NCI-H2196 treated with DMSO at 0.1 percent for 48 hours (cell line): ENCODE measurements around the gene APCDD1.
"Not testable (repeated sequence)": the region's sequence is repeated elsewhere in the genome, so short reads cannot be mapped to it uniquely, and the experiment has no call there.

ENCODE experiments used
- DNase-seq: peaks from one replicate; lab custom pipeline; 2025; ENCODE audit not compliant: unreplicated experiment; lab: John Stamatoyannopoulos, UW

APCDD1 gene

DNA sequence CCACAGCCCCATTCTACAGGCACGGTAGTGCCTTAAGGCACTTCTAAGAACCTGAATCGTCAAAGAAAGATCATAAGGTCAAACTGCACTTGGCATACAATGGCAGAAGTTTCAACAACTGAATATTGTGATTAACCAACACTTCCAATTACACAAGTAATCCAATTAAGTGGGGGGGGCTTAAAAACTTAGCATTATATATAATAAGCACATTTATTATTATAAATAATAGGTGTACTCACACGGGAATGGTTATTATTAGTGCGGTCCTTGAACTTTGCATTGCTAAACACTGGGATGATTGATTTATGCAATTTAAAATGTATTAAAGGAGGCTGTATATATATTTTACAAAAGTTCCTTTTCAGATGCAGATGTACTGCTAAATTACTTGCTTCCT lies 7.6 kb downstream of the APCDD1 start:
- DNase-seq = no peak

- no peak for DNase-seq
Observed at GRCh38 chr18:10462597-10462996, 8.2 kb downstream of the APCDD1 start.

- no peak for DNase-seq
Observed at GRCh38 chr18:10463096-10463495, 8.7 kb downstream of the APCDD1 start.

DNA sequence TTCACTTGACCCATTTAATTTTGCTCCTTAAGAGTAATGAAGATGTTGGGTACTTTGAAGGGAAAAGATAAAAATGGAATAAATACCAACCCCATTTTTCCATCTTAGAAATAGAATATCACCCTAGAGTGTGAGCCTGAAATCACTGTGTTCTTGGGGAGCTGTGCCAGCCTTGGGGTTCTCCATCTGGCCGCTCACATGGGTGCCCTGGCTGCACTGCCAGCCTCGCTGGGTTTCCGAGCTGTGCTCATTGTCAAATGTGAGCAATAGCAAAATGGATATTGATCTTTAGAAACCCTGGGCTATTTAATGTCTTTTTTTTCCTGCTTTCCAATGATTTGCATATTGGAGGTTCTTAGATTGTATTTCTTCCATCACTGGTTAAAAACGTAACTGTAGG lies 9.3 kb downstream of the APCDD1 start:
- no peak for DNase-seq

DNA sequence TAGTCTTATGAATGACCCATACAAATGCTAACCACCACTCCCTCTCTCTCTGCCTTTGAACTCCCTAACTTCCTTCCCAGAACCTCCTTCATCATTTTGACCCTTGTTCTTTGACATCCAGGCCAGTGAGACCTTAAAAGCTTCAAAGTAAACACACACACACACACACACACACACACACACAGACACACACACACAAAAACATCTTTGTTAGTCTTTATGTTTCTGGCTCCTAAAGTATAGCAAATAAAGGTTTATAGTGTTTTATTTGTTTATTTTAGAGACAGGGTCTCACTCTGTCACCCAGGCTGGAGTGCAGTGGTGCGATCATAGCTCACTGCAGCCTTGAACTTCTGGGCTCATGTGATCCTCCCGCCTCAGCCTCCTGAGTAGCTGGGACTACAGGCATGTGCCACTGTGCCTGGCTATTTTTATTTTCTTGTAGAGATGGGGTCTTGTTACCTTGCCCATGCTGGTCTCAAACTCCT lies 9.8 kb downstream of the APCDD1 start:
- DNase-seq = not testable (repeated sequence)

GRCh38 chr18:10465174-10465939 lies 10.9 kb downstream of the APCDD1 start:
- DNase-seq = no peak

- DNase-seq = no peak
Observed at GRCh38 chr18:10470429-10470828, 16.0 kb downstream of the APCDD1 start.

DNA sequence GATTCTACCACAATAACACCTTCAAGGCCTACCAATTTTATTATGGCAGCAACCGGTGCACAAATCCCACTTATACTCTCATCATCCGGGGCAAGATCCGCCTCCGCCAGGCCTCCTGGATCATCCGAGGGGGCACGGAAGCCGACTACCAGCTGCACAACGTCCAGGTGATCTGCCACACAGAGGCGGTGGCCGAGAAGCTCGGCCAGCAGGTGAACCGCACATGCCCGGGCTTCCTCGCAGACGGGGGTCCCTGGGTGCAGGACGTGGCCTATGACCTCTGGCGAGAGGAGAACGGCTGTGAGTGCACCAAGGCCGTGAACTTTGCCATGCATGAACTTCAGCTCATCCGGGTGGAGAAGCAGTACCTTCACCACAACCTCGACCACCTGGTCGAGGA lies 17.1 kb downstream of the APCDD1 start:
- DNase-seq = no peak

- no peak for DNase-seq
Observed at GRCh38 chr18:10473132-10473531, 18.7 kb downstream of the APCDD1 start.

DNA sequence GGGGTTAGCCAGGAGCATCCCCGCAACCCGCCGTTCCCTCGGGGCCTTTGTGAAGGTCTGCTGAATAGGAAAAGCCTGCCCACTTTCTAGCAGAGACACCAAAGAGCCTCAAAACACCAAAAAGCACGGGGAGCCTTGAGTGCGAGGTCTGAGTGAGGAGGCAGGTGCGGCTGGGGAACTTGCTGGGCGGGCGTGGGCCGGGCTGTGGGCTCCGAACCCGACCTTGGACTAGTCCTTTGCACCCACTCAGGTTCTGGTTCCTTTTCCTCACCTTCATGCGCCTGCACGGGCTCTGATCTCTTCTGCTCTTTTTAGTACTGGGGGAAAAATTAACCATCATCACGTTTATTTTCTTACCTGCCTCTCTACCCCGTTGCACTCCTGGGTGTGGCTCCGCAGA lies 19.9 kb downstream of the APCDD1 start:
- DNase-seq = no peak

GRCh38 chr18:10475276-10475653 lies 20.8 kb downstream of the APCDD1 start:
- no peak for DNase-seq

DNA sequence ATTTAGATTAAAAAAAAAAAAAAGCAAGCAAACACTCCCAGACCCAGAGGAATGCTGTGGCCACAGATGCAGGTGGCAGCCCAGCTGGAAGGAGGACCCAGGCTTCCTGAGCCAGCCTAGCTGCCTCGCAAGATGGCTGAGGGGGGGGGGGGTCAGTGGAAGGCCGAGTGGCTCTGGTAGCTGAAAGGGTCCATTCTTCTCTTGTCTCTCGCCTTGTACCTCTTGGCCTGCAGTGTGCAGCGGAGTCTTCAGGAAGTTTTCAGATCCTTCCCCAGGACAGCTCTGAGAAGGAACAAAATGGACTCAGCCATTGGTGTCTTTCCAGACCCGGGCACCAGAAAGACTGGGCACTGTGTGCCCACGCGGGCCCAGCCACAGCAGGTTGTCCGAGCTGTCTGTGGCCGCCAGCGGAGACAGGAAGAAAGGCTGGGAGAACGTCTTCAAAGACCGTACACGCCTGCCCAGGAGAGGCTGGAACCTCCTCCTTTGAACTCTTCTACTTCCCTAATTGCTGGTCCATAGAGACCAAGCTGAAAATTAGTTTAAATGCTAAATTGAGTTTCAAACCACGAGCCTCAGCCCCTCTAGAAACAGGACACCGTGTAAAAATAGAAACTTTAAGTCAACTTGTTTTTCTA lies 21.3 kb downstream of the APCDD1 start:
- no peak for DNase-seq

GRCh38 chr18:10476338-10476791 lies 21.9 kb downstream of the APCDD1 start:
- no peak for DNase-seq

DNA sequence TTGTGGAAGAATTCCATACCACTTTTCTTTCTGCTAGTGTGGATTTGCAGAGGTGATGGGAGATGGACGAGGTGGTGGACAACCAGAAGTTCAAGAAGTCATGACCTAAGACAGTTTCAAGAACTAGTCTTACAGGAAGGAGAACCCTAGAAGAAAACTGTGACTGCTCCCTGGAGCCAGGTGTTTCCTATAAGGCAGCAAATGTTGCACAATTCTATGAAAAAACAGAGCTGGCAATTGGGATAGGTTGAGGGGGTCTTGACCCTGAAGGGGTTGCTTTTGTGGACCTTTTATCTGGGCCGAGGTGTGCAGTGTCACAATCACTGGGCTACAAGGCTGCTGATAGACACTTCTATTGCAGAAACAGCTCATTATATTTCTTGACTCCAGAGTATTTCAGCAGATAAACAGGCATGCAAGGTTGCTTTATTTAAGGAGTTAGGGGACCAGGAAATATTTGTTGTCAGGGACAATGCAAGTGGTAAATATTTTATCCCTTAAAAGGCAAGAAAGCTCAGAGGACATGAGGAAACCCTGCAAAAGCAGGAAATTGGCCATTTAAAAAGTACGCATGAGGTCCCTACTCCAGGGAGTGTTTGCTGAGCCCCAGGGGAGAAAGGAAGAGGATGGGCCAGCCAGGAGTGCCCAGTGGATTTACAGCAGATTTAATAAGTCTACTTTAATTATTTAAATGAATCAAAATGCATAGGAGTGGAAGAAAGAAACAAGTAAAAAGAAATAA lies 22.9 kb downstream of the APCDD1 start:
- no peak for DNase-seq

- DNase-seq = no peak
Observed at GRCh38 chr18:10477863-10478260, 23.4 kb downstream of the APCDD1 start.

DNA sequence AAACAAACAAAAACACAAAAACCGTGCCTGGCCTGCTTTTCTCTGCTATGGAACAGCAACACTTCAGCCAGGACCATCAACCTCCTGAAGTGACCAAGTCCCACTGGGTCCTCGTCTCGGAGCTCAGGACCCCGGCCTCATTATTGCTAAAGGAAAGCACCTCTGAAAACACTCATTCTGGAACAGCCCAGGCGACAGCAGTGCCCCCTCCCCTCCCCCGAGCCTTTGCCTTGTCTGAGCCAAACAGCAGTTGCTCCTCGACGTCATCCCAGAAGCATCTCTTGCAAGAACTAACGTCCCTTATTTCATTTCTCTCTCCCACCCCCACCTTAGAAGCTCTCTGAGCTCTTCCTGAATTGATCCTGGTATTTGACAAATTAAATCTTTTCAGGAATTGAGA lies 27.4 kb downstream of the APCDD1 start:
- no peak for DNase-seq

DNA sequence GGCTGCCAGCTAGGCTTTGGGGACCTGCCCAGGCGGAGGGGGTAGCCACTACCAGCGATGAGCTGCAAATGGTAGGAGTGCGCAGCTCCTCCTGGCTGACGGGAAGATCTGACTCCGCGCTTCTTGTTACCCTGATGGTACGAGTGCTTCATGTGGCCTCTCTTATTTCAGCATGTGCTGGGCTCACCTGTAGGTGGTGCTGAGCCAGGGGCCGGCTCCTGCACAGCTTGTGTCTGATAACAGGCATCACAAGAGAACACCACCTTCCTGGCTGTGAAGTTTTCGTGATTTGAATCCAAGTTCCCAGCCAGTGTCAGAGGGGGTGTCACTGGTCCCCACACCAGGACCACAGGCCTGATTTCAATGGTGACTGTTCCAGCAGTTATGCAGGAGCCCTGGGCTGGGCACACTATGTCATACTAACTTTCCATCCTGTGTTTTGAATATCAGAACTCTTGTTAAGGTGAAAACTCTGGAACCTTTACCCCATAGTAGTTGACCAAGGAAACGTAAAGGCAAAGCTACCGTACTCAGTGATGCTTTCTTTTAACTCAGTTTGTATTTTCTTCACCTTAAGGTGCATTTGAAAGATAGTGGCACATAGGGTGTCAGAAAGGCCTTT lies 28.0 kb downstream of the APCDD1 start:
- no peak for DNase-seq

DNA sequence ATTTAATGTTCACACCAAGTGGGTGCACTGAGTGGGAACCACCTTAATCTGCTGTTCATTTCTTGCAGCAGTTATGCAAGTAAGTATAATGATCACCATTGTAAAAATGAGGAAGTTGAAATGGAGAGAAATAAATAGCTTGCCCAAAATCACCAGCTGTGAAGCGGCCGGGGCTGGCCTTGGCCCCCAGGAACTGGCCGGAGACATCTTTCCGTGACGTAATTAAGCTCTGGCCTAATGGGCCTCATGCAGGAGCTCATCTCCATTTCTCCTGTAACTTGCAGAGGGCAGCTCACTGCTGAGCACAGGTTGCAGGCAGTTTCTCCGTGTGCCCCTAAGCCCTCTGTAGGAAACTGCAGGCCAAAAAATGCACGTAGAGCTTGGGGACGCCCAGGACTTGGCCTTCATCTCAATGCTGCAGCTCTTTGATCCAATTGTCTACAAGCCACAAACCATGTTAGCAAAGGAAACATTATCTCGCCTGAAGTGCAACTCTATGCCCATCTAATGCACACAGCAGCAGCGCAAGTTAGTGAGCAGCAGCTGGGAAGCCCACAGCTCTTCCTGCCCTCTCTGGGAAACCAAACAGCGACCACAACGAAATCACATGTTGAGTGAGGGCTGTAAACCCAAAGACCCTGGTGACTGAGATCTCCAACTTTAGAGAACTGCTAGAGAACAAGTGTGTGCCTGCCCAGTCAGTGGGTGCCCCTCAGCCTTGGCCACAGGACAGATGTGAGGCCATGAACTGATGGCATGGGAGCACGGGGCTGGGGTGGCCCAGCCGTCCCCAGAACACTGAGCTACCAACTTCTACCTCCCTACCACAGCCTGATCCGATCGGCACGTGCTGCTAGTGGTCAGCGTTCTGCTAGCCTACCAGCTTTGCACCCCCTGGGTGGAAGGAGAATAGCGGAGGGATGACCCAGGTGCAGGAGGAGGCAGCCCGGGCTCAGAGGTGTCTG lies 28.8 kb downstream of the APCDD1 start:
- no peak for DNase-seq

DNA sequence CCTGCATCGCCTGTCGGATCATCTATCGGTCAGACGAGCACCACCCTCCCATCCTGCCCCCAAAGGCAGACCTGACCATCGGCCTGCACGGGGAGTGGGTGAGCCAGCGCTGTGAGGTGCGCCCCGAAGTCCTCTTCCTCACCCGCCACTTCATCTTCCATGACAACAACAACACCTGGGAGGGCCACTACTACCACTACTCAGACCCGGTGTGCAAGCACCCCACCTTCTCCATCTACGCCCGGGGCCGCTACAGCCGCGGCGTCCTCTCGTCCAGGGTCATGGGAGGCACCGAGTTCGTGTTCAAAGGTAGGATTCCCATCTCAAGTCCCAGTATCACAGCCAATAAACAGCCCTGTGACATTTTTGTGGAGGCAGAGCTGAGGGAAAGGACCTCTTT lies 31.0 kb downstream of the APCDD1 start:
- no peak for DNase-seq

DNA sequence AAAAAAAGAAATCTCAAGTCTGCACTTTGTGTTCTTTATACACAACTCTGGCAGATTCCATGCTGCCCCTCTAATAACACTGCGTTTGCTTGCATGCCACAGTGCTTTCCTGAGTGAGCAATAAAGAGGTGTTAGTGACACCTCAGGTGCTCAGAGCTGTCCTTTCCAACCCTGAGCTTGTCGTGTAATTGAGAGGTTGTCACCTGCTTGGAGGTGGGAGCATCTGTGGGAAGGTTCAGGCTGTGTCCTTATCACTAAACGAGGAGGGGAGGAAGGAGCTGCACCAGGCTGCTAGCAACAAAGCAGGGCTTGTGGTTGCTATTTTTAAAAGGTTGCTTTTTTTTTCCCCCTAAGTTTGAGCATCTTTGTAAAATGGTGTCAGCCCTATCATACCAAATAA lies 31.9 kb downstream of the APCDD1 start:
- DNase-seq = no peak
